GM19468 (cell line): ENCODE results near the gene ZNF215.
"Not testable (repeated sequence)": the region's sequence is repeated elsewhere in the genome, so short reads cannot be mapped to it uniquely, and the experiment has no call there.

Source experiments
- ATAC-seq: cut with Tn5 transposase; IDR thresholded peaks from one replicate; pipeline ENCODE4 v1.9.1; 2021; ENCODE audit warnings: mild to moderate bottlenecking, moderate library complexity, moderate number of reproducible peaks; ENCODE audit not compliant: unreplicated experiment; ENCODE audit errors: extremely low read depth

The ZNF215 gene

DNA sequence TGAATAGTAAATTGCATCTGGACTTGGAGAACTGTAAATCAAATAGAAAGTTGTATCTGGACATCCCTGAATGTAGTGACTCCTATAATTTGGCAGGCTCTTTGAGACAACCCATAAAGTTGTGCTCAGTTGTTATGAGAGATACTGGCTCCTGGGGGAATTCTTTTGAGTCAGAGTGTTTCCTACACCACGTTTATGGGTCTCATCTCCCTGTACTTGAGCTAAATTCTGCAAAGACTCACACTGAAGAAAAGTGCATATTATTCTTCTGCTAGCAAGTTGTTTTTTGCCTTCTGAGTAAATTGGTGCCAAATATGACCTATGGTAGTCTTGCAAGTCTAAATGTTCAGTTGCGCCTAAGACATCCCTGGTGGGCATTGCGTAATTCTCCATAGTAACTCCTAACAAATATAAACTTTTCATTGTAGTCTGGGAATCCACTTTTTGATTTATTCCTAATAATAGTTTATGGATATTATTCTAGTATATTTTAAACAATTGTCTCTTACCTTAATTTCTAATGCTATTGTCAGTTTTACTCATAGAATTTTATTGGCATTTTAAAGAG is 5.0 kb downstream of the ZNF215 start:
- ATAC-seq = no peak

DNA sequence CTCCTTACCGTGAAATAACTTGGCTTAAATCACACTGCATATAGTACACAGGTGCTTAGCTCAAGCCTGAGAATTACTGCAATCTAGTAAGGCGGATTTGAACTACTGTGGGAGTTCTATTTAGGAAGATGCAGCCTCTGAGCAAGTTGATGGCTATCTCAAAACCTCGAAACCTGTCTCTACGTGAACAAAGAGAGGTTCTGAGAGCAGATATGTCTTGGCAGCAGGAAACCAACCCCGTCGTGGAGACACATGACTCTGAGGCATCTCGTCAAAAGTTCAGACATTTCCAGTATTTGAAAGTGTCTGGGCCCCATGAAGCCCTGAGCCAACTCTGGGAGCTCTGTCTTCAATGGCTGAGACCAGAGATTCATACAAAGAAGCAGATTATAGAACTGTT is 5.9 kb downstream of the ZNF215 start:
- ATAC-seq = no peak

DNA sequence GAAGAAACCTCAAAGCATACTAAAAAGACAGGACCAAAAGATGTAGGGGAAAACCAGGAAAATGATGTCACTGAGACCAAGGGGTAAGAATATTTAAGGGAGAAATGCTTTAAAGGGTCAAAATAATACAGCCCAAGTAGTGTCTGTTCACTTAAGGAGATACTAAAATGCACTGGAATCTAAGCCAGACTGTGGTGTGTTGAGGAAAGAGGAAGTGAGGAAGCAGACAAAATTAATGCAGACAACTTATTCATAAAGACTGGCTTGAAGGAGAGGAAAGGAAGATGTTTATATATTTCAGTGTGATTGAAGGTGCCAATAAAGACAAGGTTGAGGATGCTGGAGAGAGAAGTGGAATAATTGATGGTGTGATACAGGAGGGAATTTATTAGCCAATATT is 15.7 kb downstream of the ZNF215 start:
- no peak for ATAC-seq

DNA sequence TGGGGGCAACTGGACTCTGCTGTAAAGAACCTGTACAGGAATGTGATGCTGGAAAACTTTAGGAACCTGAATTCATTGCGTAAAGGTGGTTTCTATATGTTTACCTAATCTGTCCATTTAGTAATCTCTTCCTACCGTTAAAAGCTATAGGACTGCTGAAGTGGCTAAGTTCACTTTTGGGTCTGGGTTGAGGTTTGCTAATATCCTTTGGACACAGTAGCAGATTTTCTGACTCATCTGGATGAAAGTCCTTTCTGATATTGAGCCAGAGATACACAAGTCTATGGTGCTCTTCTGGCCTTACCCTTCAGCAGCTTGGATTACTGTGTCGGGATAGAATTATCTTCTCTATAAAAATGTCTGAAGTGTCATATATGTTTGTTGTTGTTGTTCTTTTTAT is 16.9 kb downstream of the ZNF215 start:
- no peak for ATAC-seq

DNA sequence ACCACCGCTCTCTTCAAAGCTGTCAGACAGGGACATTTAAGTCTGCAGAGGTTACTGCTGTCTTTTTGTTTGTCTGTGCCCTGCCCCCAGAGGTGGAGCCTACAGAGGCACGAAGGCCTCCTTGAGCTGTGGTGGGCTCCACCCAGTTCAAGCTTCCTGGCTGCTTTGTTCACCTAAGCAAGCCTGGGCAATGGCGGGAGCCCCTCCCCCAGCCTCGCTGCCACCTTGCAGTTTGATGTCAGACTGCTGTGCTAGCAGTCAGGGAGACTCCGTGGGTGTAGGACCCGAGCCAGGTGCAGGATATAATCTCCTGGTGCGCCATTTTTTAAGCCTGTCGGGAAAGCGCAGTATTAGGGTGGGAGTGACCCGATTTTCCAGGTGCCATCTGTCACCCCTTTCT is 28.0 kb downstream of the ZNF215 start:
- not testable (repeated sequence) for ATAC-seq

DNA sequence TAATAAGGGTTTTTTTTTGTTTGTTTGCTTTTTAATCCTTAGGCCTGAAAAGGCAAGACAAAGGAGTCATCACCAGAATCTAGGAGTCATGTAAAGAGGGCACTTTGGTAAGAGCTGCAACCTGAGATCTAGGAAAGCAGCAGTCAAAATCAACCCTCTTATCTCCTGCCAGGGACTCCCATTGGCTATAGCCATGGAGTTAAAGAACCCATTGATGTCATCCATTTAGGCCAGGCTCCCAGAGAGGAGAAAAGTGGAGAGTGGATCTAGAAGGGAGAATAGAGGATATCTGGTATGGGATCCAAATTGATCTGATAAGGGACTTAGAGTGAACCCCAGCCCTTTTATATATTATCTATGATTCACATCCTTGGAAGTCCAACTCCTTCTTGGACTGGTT is 35.9 kb downstream of the ZNF215 start:
- no peak for ATAC-seq

DNA sequence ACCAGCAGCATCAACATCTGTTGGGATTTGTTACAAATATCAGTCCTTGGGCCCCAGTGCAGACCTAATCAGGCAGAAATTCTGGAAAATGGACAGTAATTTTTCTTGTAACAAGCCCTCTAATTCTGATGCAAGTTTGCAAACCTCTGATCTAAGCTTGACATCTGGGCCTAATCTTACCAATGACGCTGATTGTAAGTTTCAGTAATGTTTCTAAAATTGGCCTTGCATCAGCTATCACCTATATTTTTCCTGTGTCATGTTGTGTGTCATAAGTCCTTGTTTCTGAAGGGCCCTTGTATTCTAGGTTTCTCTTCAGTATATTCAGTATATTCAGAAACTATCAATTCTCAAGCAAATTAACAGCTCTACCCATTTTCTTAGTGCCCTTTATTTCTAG is 36.4 kb downstream of the ZNF215 start:
- no peak for ATAC-seq

DNA sequence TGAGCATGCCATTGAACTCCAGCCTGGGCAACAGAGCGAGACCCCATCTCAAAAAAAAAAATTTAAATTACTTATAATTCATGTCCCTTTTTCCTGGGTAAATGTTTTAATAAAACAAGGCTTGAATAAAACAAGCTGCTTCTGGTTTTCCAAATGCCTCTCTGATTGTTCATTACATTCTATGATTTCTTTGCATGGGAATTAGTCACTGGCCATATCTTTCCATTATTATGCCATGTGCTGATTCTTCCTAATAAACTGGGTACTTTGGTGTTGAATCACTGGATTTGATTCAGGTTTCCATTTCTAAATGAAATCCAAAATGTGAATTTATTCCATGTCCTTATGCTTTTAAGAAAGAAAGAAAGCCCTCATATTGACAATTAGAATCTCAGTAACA is 42.6 kb downstream of the ZNF215 start:
- no peak for ATAC-seq

DNA sequence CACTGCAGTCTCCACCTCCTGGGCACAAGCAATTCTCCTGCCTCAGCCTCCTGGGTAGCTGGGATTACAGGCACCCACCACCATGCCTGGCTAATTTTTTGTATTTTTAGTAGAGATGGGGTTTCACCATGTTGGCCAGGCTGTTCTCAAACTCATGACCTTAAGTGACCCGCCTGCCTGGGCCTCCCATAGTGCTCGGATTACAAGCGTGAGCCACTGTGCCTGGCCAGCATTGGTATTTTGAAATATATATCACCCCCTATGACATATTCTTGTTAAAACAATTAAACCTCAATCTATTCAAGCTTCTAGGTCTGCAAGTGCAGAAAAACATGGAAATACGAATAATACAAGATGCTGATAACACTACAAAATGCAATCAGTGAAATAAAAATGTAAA is 43.6 kb downstream of the ZNF215 start:
- not testable (repeated sequence) for ATAC-seq

DNA sequence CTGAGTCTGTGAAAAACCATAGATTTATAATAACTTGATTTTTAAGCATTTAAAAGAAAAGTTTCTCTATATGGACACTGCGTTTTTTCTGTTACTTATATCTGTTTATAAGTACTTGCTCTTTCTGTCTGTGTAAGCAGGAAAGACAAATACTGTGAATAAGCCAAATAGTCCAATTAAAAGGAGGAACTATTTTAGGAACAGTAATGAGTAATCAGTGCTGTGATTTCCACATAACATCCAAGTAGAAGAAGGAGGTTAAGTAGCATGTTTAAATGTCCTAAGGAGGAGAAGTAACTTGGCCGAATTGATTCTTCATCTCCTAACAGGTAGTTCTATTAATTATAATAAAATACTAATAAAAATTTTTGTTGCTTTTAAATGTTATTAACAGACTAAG is 53.1 kb downstream of the ZNF215 start:
- ATAC-seq = no peak

DNA sequence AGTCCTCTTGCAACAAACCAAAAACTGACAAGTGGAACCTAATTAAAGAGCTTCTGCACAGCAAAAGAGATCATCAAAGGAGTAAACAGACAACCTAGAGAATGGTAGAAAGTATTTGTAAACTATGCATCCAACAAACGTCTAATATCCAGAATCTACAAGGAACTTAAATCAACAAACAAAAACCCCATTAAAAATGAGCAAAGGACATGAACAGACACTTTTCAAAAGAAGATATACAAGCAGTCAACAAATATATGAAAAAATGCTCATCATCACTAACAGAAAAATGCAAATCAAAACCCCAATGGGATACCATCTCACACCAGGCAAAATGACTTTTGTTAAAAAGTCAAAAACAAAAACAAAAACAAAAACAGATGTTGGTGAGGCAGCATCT is 60.3 kb downstream of the ZNF215 start:
- no peak for ATAC-seq

DNA sequence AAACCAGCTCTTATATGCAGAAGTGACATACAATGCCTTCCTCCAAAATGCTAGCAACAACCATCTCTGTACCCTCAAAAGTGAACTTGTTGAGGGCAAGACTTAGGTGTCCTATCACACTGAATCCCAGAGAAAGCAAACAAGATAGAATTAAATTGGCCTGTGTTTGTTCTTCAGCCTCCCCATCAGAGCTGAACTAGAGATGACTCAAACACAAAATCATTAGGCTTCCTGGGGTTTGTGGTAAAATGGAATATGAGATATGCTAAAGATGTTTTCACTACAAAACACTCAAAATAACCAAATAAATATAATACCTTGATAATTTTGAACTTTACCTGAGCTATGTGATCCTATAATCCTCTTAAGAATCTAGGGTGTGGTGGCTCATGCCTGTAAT is 62.3 kb downstream of the ZNF215 start:
- no peak for ATAC-seq

DNA sequence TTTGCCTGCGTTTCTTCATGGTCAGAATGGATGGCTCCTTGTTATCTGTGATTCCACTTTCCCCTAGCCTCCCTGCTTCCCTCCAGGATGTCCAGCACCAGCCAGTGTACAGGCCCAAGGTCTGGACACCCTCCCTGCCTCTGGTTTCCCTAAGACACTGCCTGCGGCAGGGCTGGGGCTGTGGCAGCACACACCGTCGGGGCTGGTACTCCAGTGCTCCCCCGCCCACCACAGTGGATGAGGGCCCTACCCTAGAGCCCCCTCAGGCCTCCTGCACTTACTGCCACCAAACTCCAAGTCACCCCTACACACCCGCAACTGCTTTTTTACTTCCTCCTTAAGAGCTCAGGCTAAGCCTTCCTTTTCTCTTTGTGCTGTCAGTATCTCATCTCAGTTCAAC is 65.0 kb downstream of the ZNF215 start:
- ATAC-seq = no peak

DNA sequence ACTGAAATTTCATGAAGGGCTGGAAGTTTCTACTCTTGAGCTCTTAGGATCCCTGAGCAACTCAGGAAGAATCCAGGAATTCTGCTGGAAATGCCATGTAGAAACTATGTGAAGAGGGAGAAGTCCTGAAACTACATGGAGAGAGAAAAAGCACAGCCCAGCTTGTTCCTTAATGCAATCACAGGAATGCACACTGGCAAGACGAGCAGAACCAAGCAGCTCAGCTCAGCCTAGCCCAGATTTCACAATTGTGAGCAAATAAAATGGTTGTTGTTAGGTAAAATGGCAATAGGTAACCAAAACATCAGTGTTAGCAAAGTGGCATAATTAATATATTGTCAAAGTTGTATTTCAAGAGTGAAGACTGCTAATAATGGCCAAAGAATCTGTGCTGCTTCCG is 65.8 kb downstream of the ZNF215 start:
- ATAC-seq = no peak

DNA sequence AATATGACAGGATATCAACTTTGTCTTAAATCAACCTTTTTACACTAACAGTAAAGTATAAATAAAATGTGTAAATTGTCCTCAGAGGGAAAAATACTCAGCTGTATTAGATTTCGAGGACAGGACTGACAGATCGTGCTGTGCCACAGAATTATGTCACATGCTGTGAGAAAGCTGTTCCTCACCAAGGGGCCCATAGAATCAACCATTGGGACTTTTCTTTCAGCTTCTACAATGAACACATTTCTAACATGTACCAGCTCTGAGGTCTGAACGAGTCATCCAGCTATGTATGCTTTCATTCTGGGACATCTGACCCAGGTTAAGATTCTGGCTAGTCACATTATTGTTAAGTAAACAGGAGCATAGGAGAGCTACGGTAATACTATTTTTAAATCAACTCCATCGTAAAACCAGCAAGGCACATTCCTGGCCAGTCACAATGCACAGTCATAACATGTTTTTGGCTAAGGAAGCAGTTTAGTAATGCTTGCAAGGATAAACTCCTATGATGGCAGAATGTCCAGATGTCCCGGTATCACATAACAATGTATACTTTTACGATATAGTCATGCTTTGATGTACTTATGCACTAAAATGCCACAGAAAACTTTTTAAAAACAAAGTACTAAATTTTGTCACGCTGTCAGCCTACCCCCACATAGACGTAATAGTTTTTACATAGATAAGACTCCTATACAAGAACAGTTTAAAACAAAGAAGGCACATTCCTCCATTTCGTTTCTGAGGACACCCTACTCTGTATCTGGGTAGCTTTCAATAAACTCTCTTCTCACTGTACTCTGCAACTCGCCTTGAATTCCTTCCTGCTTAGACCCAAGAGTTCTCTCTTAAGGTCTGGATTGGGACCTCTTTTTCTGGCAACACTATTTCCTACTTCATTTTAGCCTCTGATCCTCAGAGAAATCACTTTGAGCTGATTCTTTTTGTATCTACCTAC is 66.5 kb downstream of the ZNF215 start:
- ATAC-seq = no peak

DNA sequence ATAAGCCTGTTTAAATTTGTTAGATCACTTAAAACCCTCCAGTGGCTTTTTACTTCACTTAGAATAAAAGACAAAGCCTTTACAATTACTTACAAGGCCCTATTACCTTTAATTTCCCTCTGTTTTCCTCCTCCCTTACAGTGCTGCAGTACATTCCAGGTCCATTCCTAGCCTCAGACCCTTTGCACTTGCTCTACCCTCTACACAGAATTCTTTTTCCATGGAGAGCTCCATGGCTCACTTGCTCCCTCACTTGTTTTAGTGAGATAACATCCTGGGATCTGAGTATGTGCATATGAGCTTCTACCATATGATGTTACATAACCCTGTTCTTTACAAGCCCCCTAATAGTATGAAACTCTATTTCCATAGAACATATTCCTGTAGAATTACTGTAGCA is 69.5 kb downstream of the ZNF215 start:
- ATAC-seq = no peak

DNA sequence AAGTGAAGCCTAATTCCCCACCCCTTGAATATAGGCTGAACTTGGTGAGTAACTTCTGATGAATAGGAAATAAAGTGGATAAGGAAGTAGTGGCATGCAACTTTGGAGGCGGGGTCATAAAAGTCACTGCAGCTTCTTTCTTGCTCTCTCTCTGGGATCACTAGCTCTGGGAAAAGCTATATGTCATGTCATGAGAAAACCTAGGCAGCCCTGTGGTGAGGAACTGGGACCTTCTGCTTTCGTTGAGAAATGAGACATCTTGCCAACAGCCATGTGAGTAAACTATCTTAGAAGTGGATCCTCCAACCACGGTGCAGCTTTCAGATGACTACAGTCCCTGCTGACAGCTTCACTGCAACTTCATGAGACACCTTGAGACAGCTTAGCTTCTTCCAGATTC is 78.3 kb downstream of the ZNF215 start:
- ATAC-seq = no peak
